SK-N-SH (cell line): ENCODE data around the gene ZMYND15. TPM values are rescaled to one million over a fixed set of nuclear protein-coding genes. Genes with fewer than 3 reads are reported as not detected.
"Not testable (repeated sequence)": the region's sequence is repeated elsewhere in the genome, so short reads cannot be mapped to it uniquely, and the experiment has no call there.

ENCODE experiments used
- CTCF ChIA-PET: fragments of 300-600, 350-600 bp; formaldehyde crosslinking; extraction: SDS; loops from one replicate; lab custom pipeline; 2021; lab: Yijun Ruan, JAX
- POLR2A ChIA-PET: fragments of 350-600 bp; sonication (Branson Sonifier 250); formaldehyde crosslinking; extraction: SDS; loops from one replicate; lab custom pipeline; 2020; ENCODE audit warnings: antibody characterized with exemption, inconsistent platforms; lab: Yijun Ruan, JAX
- DNase-seq: peaks from one replicate; pipeline ENCODE4 v3.0.0; 2012
- H2AFZ ChIP-seq: fragments of 200-600 bp; sonication (generic); 2 replicates; pipeline ENCODE4 v1.8.1; 2016; ENCODE audit warnings: antibody characterized with exemption, mild to moderate bottlenecking, low read depth
- H3F3A ChIP-seq: fragments of 200-600 bp; sonication (generic); replicated peaks from 2 replicates; pipeline ENCODE3; 2016; ENCODE audit warnings: antibody characterized with exemption, mild to moderate bottlenecking; ENCODE audit not compliant: insufficient read depth
- H3K27ac ChIP-seq, 2 experiments: fragments of 200-500 bp in 1 of 2; fragments of 200-600 bp in 1 of 2; sonication (Bioruptor generic) in 1 of 2; sonication (generic), shearing (Covaris generic) in 1 of 2; 2 replicates each; pipeline versions ENCODE4 v1.5.1 to v1.6.1; 2014 to 2016; ENCODE audit warnings: low read depth in 2 of 2, inconsistent platforms in 1 of 2, low read length in 1 of 2, mild to moderate bottlenecking in 1 of 2, mixed read lengths in 1 of 2
- H3K27me3 ChIP-seq: fragments of 200-600 bp; sonication (generic), shearing (Covaris generic); 2 replicates; pipeline ENCODE4 v1.6.1; 2016; ENCODE audit warnings: mixed run types; ENCODE audit not compliant: insufficient read depth
- H3K36me3 ChIP-seq, 2 experiments: fragments of 200-500 bp in 1 of 2; fragments of 200-600 bp in 1 of 2; sonication (Bioruptor generic) in 1 of 2; sonication (generic) in 1 of 2; replicated peaks in 1 of 2; 2 replicates each; pipeline versions ENCODE3 to v1.5.1; 2014 to 2016; ENCODE audit warnings: low read length in 1 of 2, mild to moderate bottlenecking in 1 of 2; ENCODE audit not compliant: insufficient read depth in 2 of 2, control insufficient read depth in 1 of 2
- H3K4me1 ChIP-seq, 2 experiments: fragments of 200-500 bp in 1 of 2; fragments of 200-600 bp in 1 of 2; sonication (Bioruptor generic) in 1 of 2; sonication (generic), shearing (Covaris generic) in 1 of 2; 2 replicates each; pipeline versions ENCODE4 v1.5.1 to v1.6.1; 2014 to 2016; ENCODE audit warnings: low read depth in 1 of 2, low read length in 1 of 2, mixed run types in 1 of 2; ENCODE audit not compliant: insufficient read depth in 2 of 2, control insufficient read depth in 1 of 2
- H3K4me2 ChIP-seq: fragments of 200-600 bp; sonication (generic), shearing (Covaris generic); 2 replicates; pipeline ENCODE4 v1.6.1; 2017; ENCODE audit warnings: mixed run types
- H3K4me3 ChIP-seq, 2 experiments: fragments of 200-500 bp in 1 of 2; fragments of 200-600 bp in 1 of 2; sonication (Bioruptor generic) in 1 of 2; sonication (generic), shearing (Covaris generic) in 1 of 2; 2 replicates each; pipeline versions ENCODE4 v1.5.1 to v1.8.1; 2014 to 2016; ENCODE audit warnings: low read depth in 2 of 2, inconsistent platforms in 1 of 2, low read length in 1 of 2, mild to moderate bottlenecking in 1 of 2, mixed read lengths in 1 of 2, moderate library complexity in 1 of 2
- H3K79me2 ChIP-seq: fragments of 200-600 bp; sonication (generic); 2 replicates; pipeline ENCODE4 v1.8.1; 2017; ENCODE audit warnings: mild to moderate bottlenecking; ENCODE audit not compliant: insufficient read depth
- H3K9ac ChIP-seq: fragments of 200-600 bp; sonication (generic); 2 replicates; pipeline ENCODE4 v1.6.1; 2017; ENCODE audit warnings: mixed run types
- H3K9me2 ChIP-seq: fragments of 200-600 bp; sonication (generic); 2 replicates; pipeline ENCODE4 v1.6.1; 2017; ENCODE audit warnings: mixed run types
- H3K9me3 ChIP-seq: fragments of 200-600 bp; sonication (generic); 2 replicates; pipeline ENCODE4 v1.6.1; 2017; ENCODE audit warnings: mixed run types, mild to moderate bottlenecking, moderate library complexity
- H4K20me1 ChIP-seq: fragments of 200-600 bp; sonication (generic); 2 replicates; pipeline ENCODE4 v1.6.1; 2017; ENCODE audit warnings: mild to moderate bottlenecking, mixed run types; ENCODE audit not compliant: insufficient read depth
- ELF1 ChIP-seq: IDR thresholded peaks from 2 replicates; pipeline ENCODE4 v1.4.0; 2012
- EZH2phosphoT487 ChIP-seq: fragments of 200-600 bp; sonication (generic); IDR thresholded peaks from 2 replicates; pipeline ENCODE4 v1.6.1; 2017; ENCODE audit warnings: low read depth, mixed run types, mild to moderate bottlenecking, antibody characterized with exemption, moderate library complexity, borderline replicate concordance
- FOSL2 ChIP-seq: IDR thresholded peaks from 2 replicates; pipeline ENCODE4 v1.4.0; 2012; ENCODE audit warnings: low read depth, mild to moderate bottlenecking, moderate library complexity, borderline replicate concordance
- FOXM1 ChIP-seq: IDR thresholded peaks from 2 replicates; pipeline ENCODE4 v1.4.0; 2012; ENCODE audit warnings: low read depth, mild to moderate bottlenecking
- GATA2 ChIP-seq: sonication (generic); formaldehyde crosslinking; IDR thresholded peaks from 2 replicates; pipeline ENCODE4 v1.5.0; 2020; ENCODE audit warnings: mild to moderate bottlenecking, missing genetic modification reagents
- JUND ChIP-seq: IDR thresholded peaks from 2 replicates; pipeline ENCODE4 v1.4.0; 2012
- NRF1 ChIP-seq: IDR thresholded peaks from 2 replicates; pipeline ENCODE4 v1.6.1; 2012; ENCODE audit warnings: low read depth, mild to moderate bottlenecking, low read length
- RXRA ChIP-seq: IDR thresholded peaks from 2 replicates; pipeline ENCODE4 v1.4.0; 2012; ENCODE audit warnings: low read depth, mild to moderate bottlenecking, borderline replicate concordance
- TCF12 ChIP-seq: IDR thresholded peaks from 2 replicates; pipeline ENCODE4 v1.4.0; 2012
- WGBS: methylation state at CpG from one replicate; pipeline ENCODE4 v1.1.6; 2017; ENCODE audit warnings: low lambda C conversion rate; 5-methylcytosine and 5-hydroxymethylcytosine counted together
- polyA plus RNA-seq, 3 experiments: library from polyadenylated mRNA; depleted of rRNA; stranded (reverse); fragments of >200 nt; gene quantifications; 2 replicates each; pipeline ENCODE4 v1.2.3, GENCODE V29; 2012
- TF ChIP-seq, protein P1 (sequence below): fragments of 200-600 bp; sonication (generic); IDR thresholded peaks from 2 replicates; pipeline ENCODE4 v1.6.1; 2017; ENCODE audit warnings: antibody characterized with exemption, mild to moderate bottlenecking, moderate library complexity

The ZMYND15 gene
- polyA plus RNA-seq, 1 of the 3 experiments (the other 2 are of a cell fraction) = 0.08 TPM

DNA sequence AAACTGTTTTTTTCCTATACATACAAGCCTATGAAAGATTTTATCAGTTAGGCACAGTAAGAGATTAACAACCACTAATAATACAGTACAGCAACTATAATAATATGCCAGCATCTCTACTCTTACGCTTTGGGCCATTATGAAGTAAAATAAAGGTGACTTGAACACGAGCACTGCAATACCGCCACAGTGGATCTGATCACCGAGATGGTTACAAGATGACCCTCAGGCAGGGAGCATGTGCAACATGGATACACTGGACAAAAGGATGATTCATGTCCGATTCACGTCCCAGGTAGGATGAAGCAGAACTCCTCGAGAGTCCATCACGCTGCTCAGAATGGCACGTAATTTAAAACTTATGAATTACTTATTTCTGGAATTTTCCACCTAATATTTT lies 46.2 kb upstream of the ZMYND15 start:
- H2AFZ ChIP-seq = no peak overlapping the region
- H3K27me3 ChIP-seq = no peaks in the 10 kb centered on the region
- 84% methylated on average over 9 of the region's 9 CpGs for WGBS
- no peaks in the 10 kb centered on the region for H3K9me2 ChIP-seq
- H3K4me1 ChIP-seq = no peaks in the 10 kb centered on the region
- H3K9ac ChIP-seq = no peak overlapping the region
- no peak overlapping the region for H3K4me2 ChIP-seq
- DNase-seq = no peak
- no peaks in the 10 kb centered on the region for H3F3A ChIP-seq
- TF ChIP-seq, protein P1, sequence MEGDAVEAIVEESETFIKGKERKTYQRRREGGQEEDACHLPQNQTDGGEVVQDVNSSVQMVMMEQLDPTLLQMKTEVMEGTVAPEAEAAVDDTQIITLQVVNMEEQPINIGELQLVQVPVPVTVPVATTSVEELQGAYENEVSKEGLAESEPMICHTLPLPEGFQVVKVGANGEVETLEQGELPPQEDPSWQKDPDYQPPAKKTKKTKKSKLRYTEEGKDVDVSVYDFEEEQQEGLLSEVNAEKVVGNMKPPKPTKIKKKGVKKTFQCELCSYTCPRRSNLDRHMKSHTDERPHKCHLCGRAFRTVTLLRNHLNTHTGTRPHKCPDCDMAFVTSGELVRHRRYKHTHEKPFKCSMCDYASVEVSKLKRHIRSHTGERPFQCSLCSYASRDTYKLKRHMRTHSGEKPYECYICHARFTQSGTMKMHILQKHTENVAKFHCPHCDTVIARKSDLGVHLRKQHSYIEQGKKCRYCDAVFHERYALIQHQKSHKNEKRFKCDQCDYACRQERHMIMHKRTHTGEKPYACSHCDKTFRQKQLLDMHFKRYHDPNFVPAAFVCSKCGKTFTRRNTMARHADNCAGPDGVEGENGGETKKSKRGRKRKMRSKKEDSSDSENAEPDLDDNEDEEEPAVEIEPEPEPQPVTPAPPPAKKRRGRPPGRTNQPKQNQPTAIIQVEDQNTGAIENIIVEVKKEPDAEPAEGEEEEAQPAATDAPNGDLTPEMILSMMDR = no peak
- TF ChIP-seq TCF12 = no peak
- no peak for TF ChIP-seq FOSL2
- TF ChIP-seq JUND = no peak
- TF ChIP-seq ELF1 = no peak
- TF ChIP-seq EZH2phosphoT487 = no peak
- TF ChIP-seq GATA2 (CRISPR knock-in tag) = no peak
- no peaks in the 10 kb centered on the region for H3K9me3 ChIP-seq
- H3K27ac ChIP-seq = no peak overlapping the region
- ChIA-PET POLR2A (no interaction called here), CTCF (interaction anchor here (1.2 kb wide), 1 partner anchor 10 kb away, joined by 3 read pairs; no protein-coding TSS in a partner anchor)
- peaks cover 87% of the 10 kb centered on the region for H3K79me2 ChIP-seq
- H3K36me3 ChIP-seq = peaks cover 2 to 36% of the 10 kb centered on the region in 2 experiments
- no peak overlapping the region for H3K4me3 ChIP-seq
- peaks cover 19% of the 10 kb centered on the region; the same call in 1 of the 2 replicates for H4K20me1 ChIP-seq

DNA sequence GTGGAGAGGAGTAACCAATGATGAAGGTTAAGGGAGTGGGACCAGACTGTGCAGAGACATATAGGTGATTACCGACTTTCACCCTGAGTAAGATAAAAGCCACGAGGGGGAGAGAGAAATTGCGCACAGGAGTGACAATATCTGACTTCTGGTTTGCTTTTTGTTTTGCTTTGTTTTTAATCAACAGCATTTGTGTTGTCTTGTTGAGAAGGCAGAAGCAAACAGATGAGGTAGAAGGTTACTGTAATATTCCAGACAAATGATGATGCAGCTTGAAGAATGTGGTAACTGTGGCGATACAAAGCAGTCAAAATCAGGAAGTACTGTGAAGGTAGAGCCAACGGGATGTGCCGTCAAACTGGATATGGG lies 43.2 kb upstream of the ZMYND15 start:
- Histone ChIP-seq H2AFZ (no peak overlapping the region), H3K4me3 (no peak overlapping the region), H3K9ac (no peak overlapping the region), H3K4me1 (no peaks in the 10 kb centered on the region), H3K27ac (no peak overlapping the region), H3K4me2 (no peak overlapping the region), H3F3A (no peaks in the 10 kb centered on the region), H3K79me2 (peaks cover 90% of the 10 kb centered on the region), H4K20me1 (peaks cover 17% of the 10 kb centered on the region; the same call in 1 of the 2 replicates)
- CTCF ChIA-PET = no interaction called here
- WGBS = 86% methylated on average over 6 of the region's 6 CpGs
- TF ChIP-seq NRF1 (no peak), RXRA (no peak), FOXM1 (no peak)
- TF ChIP-seq, all 33 proteins: peak for 0
- H3K27me3 ChIP-seq = no peaks in the 10 kb centered on the region
- peaks cover 0 to 11% of the 10 kb centered on the region in 2 experiments for H3K36me3 ChIP-seq
- POLR2A ChIA-PET = no interaction called here
- no peaks in the 10 kb centered on the region for H3K9me2 ChIP-seq
- no peaks in the 10 kb centered on the region for H3K9me3 ChIP-seq
- DNase-seq = no peak

DNA sequence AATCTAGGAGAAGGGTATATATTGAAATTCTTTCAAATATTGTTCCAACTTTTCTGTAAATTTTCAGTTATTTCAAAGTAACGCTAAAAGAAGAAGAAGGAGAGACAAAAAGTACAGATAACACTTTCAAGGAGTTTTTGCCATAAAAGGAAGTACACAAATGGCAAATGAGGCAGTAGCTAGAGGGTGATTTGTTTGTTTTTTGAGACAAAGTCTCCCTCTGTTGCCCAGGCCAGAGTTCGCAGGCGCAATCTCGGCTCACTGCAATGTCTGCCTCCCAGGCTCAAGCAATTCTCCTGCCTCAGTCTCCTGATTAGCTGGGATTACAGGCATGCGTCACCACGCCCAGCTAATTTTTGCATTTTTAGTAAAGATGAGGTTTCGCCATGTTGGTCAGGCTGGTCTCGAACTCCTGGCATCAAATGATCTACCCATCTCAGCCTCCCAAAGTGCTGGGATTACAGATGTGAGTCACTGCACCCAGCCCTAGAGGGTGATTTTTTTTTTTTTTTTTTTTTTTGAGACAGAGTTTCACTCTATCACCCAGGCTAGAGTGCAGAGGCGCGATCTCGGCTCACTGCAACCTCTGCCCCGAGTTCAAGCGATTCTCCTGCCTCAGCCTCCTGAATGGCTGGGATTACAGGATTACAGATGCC lies 40.1 kb upstream of the ZMYND15 start:
- H3F3A ChIP-seq, H3K4me2 ChIP-seq, H3K9ac ChIP-seq, H3K27me3 ChIP-seq, H3K27ac ChIP-seq, H3K9me2 ChIP-seq, H3K4me3 ChIP-seq, H4K20me1 ChIP-seq, H2AFZ ChIP-seq, POLR2A ChIA-PET, DNase-seq, H3K9me3 ChIP-seq, H3K4me1 ChIP-seq: not testable (repeated sequence)
- peaks cover 0 to 11% of the 10 kb centered on the region in 2 experiments for H3K36me3 ChIP-seq
- CTCF ChIA-PET = interaction anchor here (0.6 kb wide), 1 partner anchor 25 kb away, joined by 4 read pairs; no protein-coding TSS in a partner anchor
- WGBS = 90% methylated on average over 13 of the region's 13 CpGs
- peaks cover 92% of the 10 kb centered on the region for H3K79me2 ChIP-seq
